Natural killer cell treated with Interleukin-12 subunit alpha and Interleukin-12 subunit beta and Interleukin-15 and Interleukin-18, amount 100 ng/mL, for 72 hours (primary cell): ENCODE results near the gene PLEKHA6. TPM values are rescaled to one million over a fixed set of nuclear protein-coding genes. Genes with fewer than 3 reads are reported as not detected.

Experiments
- ATAC-seq, 2 donors: fragments of 150-1000 bp; cut with Tn5 transposase in 1 of 2; sonication (Bioruptor Pico), chemical (Tn5 transposase) in 1 of 2; 2 replicates each; pipeline ENCODE4 v1.10.0; 2021
- DNase-seq: peaks from one replicate; pipeline ENCODE4 v3.0.0; 2022; ENCODE audit warnings: low spot score
- H3K27ac Mint-ChIP-seq, 2 donors: 1 replicate in 1 of 2; 2 replicates in 1 of 2; pipeline ENCODE4 v1.8.0; 2022; ENCODE audit warnings: mixed read lengths in 2 of 2, mild to moderate bottlenecking in 1 of 2, moderate library complexity in 1 of 2
- H3K27me3 Mint-ChIP-seq, 2 donors: 1 replicate in 1 of 2; 2 replicates in 1 of 2; pipeline ENCODE4 v1.8.0; 2022; ENCODE audit warnings: mixed read lengths in 2 of 2
- H3K36me3 Mint-ChIP-seq: one replicate; pipeline ENCODE4 v1.8.0; 2022; ENCODE audit warnings: mixed read lengths
- H3K4me1 Mint-ChIP-seq, 2 donors: 1 replicate in 1 of 2; 2 replicates in 1 of 2; pipeline ENCODE4 v1.8.0; 2022; ENCODE audit warnings: low read depth in 2 of 2, mixed read lengths in 2 of 2, mild to moderate bottlenecking in 1 of 2
- H3K4me3 Mint-ChIP-seq: one replicate; pipeline ENCODE4 v1.8.0; 2022; ENCODE audit warnings: mixed read lengths
- H3K9me3 Mint-ChIP-seq: 2 replicates; pipeline ENCODE4 v1.8.0; 2022; ENCODE audit warnings: mixed read lengths
- total RNA-seq, 2 donors: library from RNA; stranded (reverse); gene quantifications; one replicate each; pipeline ENCODE4 v1.2.3, GENCODE V29; 2022

PLEKHA6 gene
- total RNA-seq, 2 donors from 2014 or later: 0.17 to 0.89 TPM

GRCh38 chr1:204257446-204257845, 102.3 kb downstream of the PLEKHA6 start:
- peaks cover 0 to 2% of the 10 kb centered on the region in 2 donors for H3K27me3 Mint-ChIP-seq
- no peak overlapping the region for H3K27ac Mint-ChIP-seq
- no peaks in the 10 kb centered on the region for H3K4me1 Mint-ChIP-seq
- ATAC-seq (no peak), DNase-seq (no peak)
- H3K4me3 Mint-ChIP-seq: no peak overlapping the region
- H3K36me3 Mint-ChIP-seq: no peaks in the 10 kb centered on the region
- no peaks in the 10 kb centered on the region for H3K9me3 Mint-ChIP-seq

- H3K4me1 Mint-ChIP-seq: no peaks in the 10 kb centered on the region
- no peak for ATAC-seq
- no peaks in the 10 kb centered on the region for H3K36me3 Mint-ChIP-seq
- no peak for DNase-seq
- no peak overlapping the region for H3K4me3 Mint-ChIP-seq
- no peaks in the 10 kb centered on the region for H3K9me3 Mint-ChIP-seq
- no peak overlapping the region for H3K27ac Mint-ChIP-seq
- H3K27me3 Mint-ChIP-seq: no peaks in the 10 kb centered on the region
Measured at GRCh38 chr1:204256531-204256930, 103.2 kb downstream of the PLEKHA6 start.

- ATAC-seq (no peak), DNase-seq (no peak)
- Mint-ChIP-seq H3K9me3 (no peaks in the 10 kb centered on the region), H3K4me1 (no peaks in the 10 kb centered on the region), H3K27me3 (peaks cover 0 to 2% of the 10 kb centered on the region in 2 donors), H3K4me3 (no peak overlapping the region), H3K27ac (no peak overlapping the region), H3K36me3 (no peaks in the 10 kb centered on the region)
Measured at GRCh38 chr1:204255966-204256365, 103.8 kb downstream of the PLEKHA6 start.

- no peaks in the 10 kb centered on the region for H3K36me3 Mint-ChIP-seq
- no peaks in the 10 kb centered on the region for H3K4me1 Mint-ChIP-seq
- no peaks in the 10 kb centered on the region for H3K9me3 Mint-ChIP-seq
- peaks cover 0 to 8% of the 10 kb centered on the region in 2 donors for H3K27me3 Mint-ChIP-seq
- ATAC-seq: no peak
- H3K4me3 Mint-ChIP-seq: no peak overlapping the region
- DNase-seq: no peak
- H3K27ac Mint-ChIP-seq: peak overlapping the region in 1 of 2 donors; percentile 26
Measured at GRCh38 chr1:204255225-204255624, 104.5 kb downstream of the PLEKHA6 start.

GRCh38 chr1:204254031-204254661, 105.6 kb downstream of the PLEKHA6 start:
- Mint-ChIP-seq H3K27me3 (peaks cover 0 to 8% of the 10 kb centered on the region in 2 donors), H3K36me3 (no peaks in the 10 kb centered on the region), H3K4me1 (no peaks in the 10 kb centered on the region), H3K27ac (no peak overlapping the region), H3K4me3 (no peak overlapping the region), H3K9me3 (no peaks in the 10 kb centered on the region)
- ATAC-seq: no peak
- no peak for DNase-seq

GRCh38 chr1:204251926-204252689, 107.6 kb downstream of the PLEKHA6 start:
- Mint-ChIP-seq H3K4me1 (no peaks in the 10 kb centered on the region), H3K36me3 (no peaks in the 10 kb centered on the region), H3K9me3 (no peaks in the 10 kb centered on the region), H3K27ac (no peak overlapping the region), H3K4me3 (no peak overlapping the region), H3K27me3 (peaks cover 0 to 8% of the 10 kb centered on the region in 2 donors)
- ATAC-seq: no peak
- no peak for DNase-seq

GRCh38 chr1:204251286-204251685, 108.4 kb downstream of the PLEKHA6 start:
- Mint-ChIP-seq H3K27ac (no peak overlapping the region), H3K9me3 (no peaks in the 10 kb centered on the region)

GRCh38 chr1:204250428-204251030, 109.2 kb downstream of the PLEKHA6 start:
- no peak for ATAC-seq
- Mint-ChIP-seq H3K36me3 (no peaks in the 10 kb centered on the region), H3K27me3 (peaks cover 0 to 8% of the 10 kb centered on the region in 2 donors), H3K4me1 (no peaks in the 10 kb centered on the region), H3K9me3 (no peaks in the 10 kb centered on the region), H3K27ac (no peak overlapping the region), H3K4me3 (no peak overlapping the region)
- DNase-seq: no peak

More at GRCh38 chr1:204251286-204251685, 108.4 kb downstream of the PLEKHA6 start:
- ATAC-seq (no peak), DNase-seq (no peak)
- H3K36me3 Mint-ChIP-seq: no peaks in the 10 kb centered on the region
- no peaks in the 10 kb centered on the region for H3K4me1 Mint-ChIP-seq
- H3K27me3 Mint-ChIP-seq: peaks cover 0 to 8% of the 10 kb centered on the region in 2 donors
- H3K4me3 Mint-ChIP-seq: no peak overlapping the region

- DNase-seq (no peak), ATAC-seq (no peak)
- no peak overlapping the region for H3K4me3 Mint-ChIP-seq
- no peaks in the 10 kb centered on the region for H3K36me3 Mint-ChIP-seq
- peaks cover 0 to 8% of the 10 kb centered on the region in 2 donors for H3K27me3 Mint-ChIP-seq
- no peak overlapping the region for H3K27ac Mint-ChIP-seq
- H3K9me3 Mint-ChIP-seq: no peaks in the 10 kb centered on the region
- H3K4me1 Mint-ChIP-seq: no peaks in the 10 kb centered on the region
Measured at GRCh38 chr1:204249736-204250427, 109.8 kb downstream of the PLEKHA6 start.

- Mint-ChIP-seq H3K27me3 (peaks cover 0 to 8% of the 10 kb centered on the region in 2 donors), H3K27ac (no peak overlapping the region), H3K36me3 (no peaks in the 10 kb centered on the region), H3K4me3 (no peak overlapping the region), H3K4me1 (no peaks in the 10 kb centered on the region), H3K9me3 (no peaks in the 10 kb centered on the region)
- no peak for DNase-seq
- ATAC-seq: no peak
Measured at GRCh38 chr1:204248954-204249353, 110.8 kb downstream of the PLEKHA6 start.

GRCh38 chr1:204246876-204247275, 112.9 kb downstream of the PLEKHA6 start:
- Mint-ChIP-seq H3K9me3 (no peaks in the 10 kb centered on the region), H3K4me1 (no peaks in the 10 kb centered on the region), H3K27me3 (peaks cover 0 to 8% of the 10 kb centered on the region in 2 donors), H3K4me3 (no peak overlapping the region), H3K27ac (no peak overlapping the region), H3K36me3 (no peaks in the 10 kb centered on the region)
- ATAC-seq: no peak
- DNase-seq: no peak

- ATAC-seq: peak in 1 of 2 donors; percentile 20
- no peak overlapping the region for H3K4me3 Mint-ChIP-seq
- no peaks in the 10 kb centered on the region for H3K36me3 Mint-ChIP-seq
Measured at GRCh38 chr1:204242920-204243319, 116.8 kb downstream of the PLEKHA6 start.

GRCh38 chr1:204241914-204242313, 117.8 kb downstream of the PLEKHA6 start:
- Mint-ChIP-seq H3K9me3 (no peaks in the 10 kb centered on the region), H3K4me1 (no peaks in the 10 kb centered on the region), H3K27me3 (peaks cover 0 to 5% of the 10 kb centered on the region in 2 donors), H3K4me3 (no peak overlapping the region), H3K27ac (no peak overlapping the region), H3K36me3 (no peaks in the 10 kb centered on the region)
- no peak for DNase-seq
- no peak for ATAC-seq

More at GRCh38 chr1:204242920-204243319, 116.8 kb downstream of the PLEKHA6 start:
- Mint-ChIP-seq H3K27ac (no peak overlapping the region), H3K27me3 (peaks cover 0 to 5% of the 10 kb centered on the region in 2 donors), H3K4me1 (no peaks in the 10 kb centered on the region), H3K9me3 (no peaks in the 10 kb centered on the region)
- DNase-seq: no peak
